Mesendoderm (in vitro differentiated cells): ENCODE data around the gene LRFN5.

Experiments
- DNase-seq: peaks from one replicate; pipeline ENCODE4 v3.0.0; 2013
- H2AK5ac ChIP-seq: 2 replicates; pipeline ENCODE4 v1.6.1; 2013; ENCODE audit warnings: low read length, inconsistent platforms
- H2BK120ac ChIP-seq: 2 replicates; pipeline ENCODE4 v1.6.1; 2013; ENCODE audit warnings: low read depth, mild to moderate bottlenecking, low read length, moderate library complexity, mixed read lengths
- H2BK15ac ChIP-seq: replicated peaks from 2 replicates; pipeline ENCODE4 v1.6.1; 2013; ENCODE audit warnings: low read depth, mild to moderate bottlenecking, moderate library complexity
- H2BK5ac ChIP-seq: 2 replicates; pipeline ENCODE4 v1.6.1; 2013; ENCODE audit warnings: low read length, inconsistent platforms
- H3K18ac ChIP-seq: 2 replicates; pipeline ENCODE4 v1.6.1; 2013; ENCODE audit warnings: mild to moderate bottlenecking, low read length, mixed read lengths
- H3K23ac ChIP-seq: one replicate; pipeline ENCODE4 v1.6.1; 2013; ENCODE audit warnings: low read length
- H3K27ac ChIP-seq: 2 replicates; pipeline ENCODE4 v1.5.1; 2013; ENCODE audit warnings: low read depth, mild to moderate bottlenecking, inconsistent platforms, low read length, moderate library complexity
- H3K27me3 ChIP-seq: 2 replicates; pipeline ENCODE4 v1.6.1; 2013; ENCODE audit warnings: low read length, control low read depth, mild to moderate bottlenecking, inconsistent platforms; ENCODE audit not compliant: insufficient read depth, poor library complexity
- H3K36me3 ChIP-seq: 2 replicates; pipeline ENCODE4 v1.6.1; 2013; ENCODE audit warnings: low read length, inconsistent platforms; ENCODE audit not compliant: control insufficient read depth, insufficient read depth
- H3K4ac ChIP-seq: one replicate; pipeline ENCODE4 v1.6.1; 2013; ENCODE audit warnings: low read depth, mild to moderate bottlenecking, low read length, moderate library complexity
- H3K4me1 ChIP-seq: 2 replicates; pipeline ENCODE4 v1.6.1; 2013; ENCODE audit warnings: low read depth, low read length, inconsistent platforms; ENCODE audit not compliant: control insufficient read depth
- H3K4me2 ChIP-seq: 2 replicates; pipeline ENCODE4 v1.6.1; 2013; ENCODE audit warnings: low read length
- H3K4me3 ChIP-seq: 2 replicates; pipeline ENCODE4 v1.5.1; 2013; ENCODE audit warnings: mild to moderate bottlenecking, low read length
- H3K56ac ChIP-seq: one replicate; pipeline ENCODE4 v1.6.1; 2013; ENCODE audit warnings: low read length
- H3K79me1 ChIP-seq: 2 replicates; pipeline ENCODE4 v1.6.1; 2013; ENCODE audit warnings: low read length, inconsistent platforms
- H3K79me2 ChIP-seq: 2 replicates; pipeline ENCODE4 v1.6.1; 2013; ENCODE audit warnings: mild to moderate bottlenecking, low read length; ENCODE audit not compliant: control insufficient read depth, insufficient read depth
- H3K9ac ChIP-seq: 2 replicates; pipeline ENCODE4 v1.6.1; 2013; ENCODE audit warnings: low read length, inconsistent platforms
- H4K5ac ChIP-seq: one replicate; pipeline ENCODE4 v1.6.1; 2013; ENCODE audit warnings: low read length
- H4K8ac ChIP-seq: one replicate; pipeline ENCODE4 v1.6.1; 2013; ENCODE audit warnings: low read depth, mild to moderate bottlenecking, control low read depth, low read length, moderate library complexity
- WGBS: extraction: QIAGEN DNeasy Blood & Tissue Kit; methylation state at CpG from one replicate; pipeline ENCODE4 v1.1.7; 2013; ENCODE audit warnings: low lambda C conversion rate, missing lambda C conversion rate; ENCODE audit not compliant: insufficient coverage; ENCODE audit errors: extremely low coverage; 5-methylcytosine and 5-hydroxymethylcytosine counted together

The LRFN5 gene

GRCh38 chr14:41824441-41824840, 217.8 kb downstream of the LRFN5 start:
- no peak overlapping the region for H3K4me2 ChIP-seq
- H3K27ac ChIP-seq = no peak overlapping the region
- H3K36me3 ChIP-seq = no peaks in the 10 kb centered on the region
- H2BK5ac ChIP-seq = no peak overlapping the region
- no CpG with 5 or more reads among the region's 2 CpGs for WGBS
- no peak overlapping the region for H3K56ac ChIP-seq
- H3K4me3 ChIP-seq = no peak overlapping the region
- no peak overlapping the region for H3K9ac ChIP-seq
- no peak overlapping the region for H3K23ac ChIP-seq
- no peak overlapping the region for H3K18ac ChIP-seq
- H2BK120ac ChIP-seq = no peak overlapping the region
- no peak overlapping the region for H4K5ac ChIP-seq
- H3K27me3 ChIP-seq = no peaks in the 10 kb centered on the region
- no peak overlapping the region for H4K8ac ChIP-seq
- H3K79me2 ChIP-seq = no peaks in the 10 kb centered on the region
- H2AK5ac ChIP-seq = no peak overlapping the region
- H3K4me1 ChIP-seq = no peaks in the 10 kb centered on the region
- H3K79me1 ChIP-seq = no peaks in the 10 kb centered on the region
- peak; percentile 7 for DNase-seq
- H3K4ac ChIP-seq = no peak overlapping the region
- H2BK15ac ChIP-seq = no peak overlapping the region

GRCh38 chr14:41825622-41826021, 218.9 kb downstream of the LRFN5 start:
- H3K27ac ChIP-seq = no peak overlapping the region
- no peak for DNase-seq
- WGBS = no CpG with 5 or more reads among the region's 1 CpG
- no peaks in the 10 kb centered on the region for H3K79me2 ChIP-seq
- no peak overlapping the region for H3K56ac ChIP-seq
- H3K79me1 ChIP-seq = no peaks in the 10 kb centered on the region
- H2BK15ac ChIP-seq = no peak overlapping the region
- no peaks in the 10 kb centered on the region for H3K4me1 ChIP-seq
- no peak overlapping the region for H3K18ac ChIP-seq
- H3K9ac ChIP-seq = no peak overlapping the region
- H2AK5ac ChIP-seq = no peak overlapping the region
- H3K36me3 ChIP-seq = no peaks in the 10 kb centered on the region
- no peak overlapping the region for H2BK120ac ChIP-seq
- no peak overlapping the region for H4K5ac ChIP-seq
- no peak overlapping the region for H2BK5ac ChIP-seq
- no peaks in the 10 kb centered on the region for H3K27me3 ChIP-seq
- H3K4me3 ChIP-seq = no peak overlapping the region
- no peak overlapping the region for H4K8ac ChIP-seq
- no peak overlapping the region for H3K23ac ChIP-seq
- no peak overlapping the region for H3K4me2 ChIP-seq
- no peak overlapping the region for H3K4ac ChIP-seq

GRCh38 chr14:41830714-41831406, 224.2 kb downstream of the LRFN5 start:
- no peak overlapping the region for H2BK15ac ChIP-seq
- no peaks in the 10 kb centered on the region for H3K79me1 ChIP-seq
- H3K4me1 ChIP-seq = no peaks in the 10 kb centered on the region
- H3K9ac ChIP-seq = no peak overlapping the region
- H3K4me3 ChIP-seq = no peak overlapping the region
- H2BK120ac ChIP-seq = no peak overlapping the region
- H3K18ac ChIP-seq = no peak overlapping the region
- H3K27me3 ChIP-seq = no peaks in the 10 kb centered on the region
- H2BK5ac ChIP-seq = no peak overlapping the region
- DNase-seq = peak; percentile 19
- H3K79me2 ChIP-seq = no peaks in the 10 kb centered on the region
- WGBS = no CpG with 5 or more reads among the region's 2 CpGs
- no peak overlapping the region for H3K23ac ChIP-seq
- H3K36me3 ChIP-seq = no peaks in the 10 kb centered on the region
- no peak overlapping the region for H3K56ac ChIP-seq
- H4K8ac ChIP-seq = no peak overlapping the region
- no peak overlapping the region for H3K27ac ChIP-seq
- no peak overlapping the region for H3K4ac ChIP-seq
- H2AK5ac ChIP-seq = no peak overlapping the region
- H4K5ac ChIP-seq = no peak overlapping the region
- H3K4me2 ChIP-seq = no peak overlapping the region

GRCh38 chr14:41839661-41840060, 233.0 kb downstream of the LRFN5 start:
- H4K5ac ChIP-seq = no peak overlapping the region
- no peaks in the 10 kb centered on the region for H3K27me3 ChIP-seq
- H3K79me2 ChIP-seq = no peaks in the 10 kb centered on the region
- no peak overlapping the region for H3K56ac ChIP-seq
- H3K4me3 ChIP-seq = no peak overlapping the region
- no peaks in the 10 kb centered on the region for H3K4me1 ChIP-seq
- no peak overlapping the region for H3K9ac ChIP-seq
- H4K8ac ChIP-seq = no peak overlapping the region
- no peak overlapping the region for H3K27ac ChIP-seq
- no peak overlapping the region for H2BK5ac ChIP-seq
- no peaks in the 10 kb centered on the region for H3K79me1 ChIP-seq
- no peak overlapping the region for H3K4ac ChIP-seq
- no peak overlapping the region for H3K18ac ChIP-seq
- WGBS = no CpG with 5 or more reads among the region's 2 CpGs
- H3K4me2 ChIP-seq = no peak overlapping the region
- no peak for DNase-seq
- H3K36me3 ChIP-seq = no peaks in the 10 kb centered on the region
- no peak overlapping the region for H3K23ac ChIP-seq
- H2AK5ac ChIP-seq = no peak overlapping the region
- no peak overlapping the region for H2BK120ac ChIP-seq
- no peak overlapping the region for H2BK15ac ChIP-seq

GRCh38 chr14:41859336-41859735, 252.7 kb downstream of the LRFN5 start:
- Histone ChIP-seq H3K56ac (no peak overlapping the region), H3K23ac (no peak overlapping the region), H3K4me3 (no peak overlapping the region), H3K79me2 (no peaks in the 10 kb centered on the region), H3K9ac (no peak overlapping the region), H3K36me3 (no peaks in the 10 kb centered on the region), H4K5ac (no peak overlapping the region), H3K18ac (no peak overlapping the region), H4K8ac (no peak overlapping the region), H3K79me1 (no peaks in the 10 kb centered on the region), H3K27ac (no peak overlapping the region), H2BK15ac (no peak overlapping the region), H3K27me3 (no peaks in the 10 kb centered on the region), H3K4me1 (no peaks in the 10 kb centered on the region), H2AK5ac (no peak overlapping the region), H2BK120ac (no peak overlapping the region), H2BK5ac (no peak overlapping the region), H3K4me2 (no peak overlapping the region), H3K4ac (no peak overlapping the region)
- DNase-seq = no peak
- no CpG with 5 or more reads among the region's 2 CpGs for WGBS

- no peak overlapping the region for H3K23ac ChIP-seq
- no peaks in the 10 kb centered on the region for H3K27me3 ChIP-seq
- no peaks in the 10 kb centered on the region for H3K79me2 ChIP-seq
- H2BK15ac ChIP-seq = no peak overlapping the region
- no peak overlapping the region for H4K8ac ChIP-seq
- no peak overlapping the region for H3K18ac ChIP-seq
- H3K56ac ChIP-seq = no peak overlapping the region
- H3K4me1 ChIP-seq = no peaks in the 10 kb centered on the region
- H3K4me2 ChIP-seq = no peak overlapping the region
- H3K36me3 ChIP-seq = no peaks in the 10 kb centered on the region
- no peak overlapping the region for H4K5ac ChIP-seq
- no peak overlapping the region for H2BK120ac ChIP-seq
- H3K9ac ChIP-seq = no peak overlapping the region
- H3K27ac ChIP-seq = no peak overlapping the region
- no peak overlapping the region for H3K4me3 ChIP-seq
- no peak overlapping the region for H2AK5ac ChIP-seq
- H3K79me1 ChIP-seq = no peaks in the 10 kb centered on the region
- WGBS = no CpG with 5 or more reads among the region's 1 CpG
- no peak for DNase-seq
- no peak overlapping the region for H2BK5ac ChIP-seq
- H3K4ac ChIP-seq = no peak overlapping the region
These were observed 253.9 kb downstream of the LRFN5 start for GRCh38 chr14:41860586-41860985.
